ENCODE results near the gene RAB33A.

RAB33A gene

DNA sequence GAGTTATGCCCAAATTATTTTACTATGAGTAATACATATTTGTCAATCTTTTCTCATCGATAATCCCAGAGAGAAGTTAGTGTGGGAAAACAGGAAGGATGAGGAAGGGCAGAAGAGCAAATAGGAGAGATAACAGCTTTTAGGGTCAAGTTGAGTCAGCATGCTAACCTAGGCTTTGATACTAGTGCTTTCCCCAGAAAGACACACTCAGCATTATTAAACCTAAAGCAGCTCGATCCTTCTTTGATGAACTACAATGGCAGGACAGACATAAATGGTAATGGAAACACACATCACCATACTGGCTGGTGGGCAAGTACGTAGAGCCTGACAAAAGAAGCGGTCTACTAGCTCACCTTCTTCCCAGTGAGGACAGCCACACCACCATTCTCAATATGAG is 26.6 kb upstream of the RAB33A start:
- Histone ChIP-seq H3K4me2 (no peak overlapping the region), H3K27ac (no peak overlapping the region), H3K27me3 (peaks cover 52 to 100% (median 98%) of the 10 kb centered on the region in 11 experiments), H3K36me3 (peaks cover 40 to 78% (median 64%) of the 10 kb centered on the region in 11 experiments), H3K9ac (no peak overlapping the region), H3K4me1 (peaks cover 0 to 9% (median 0%) of the 10 kb centered on the region in 10 experiments; a peak in 3 of 20 replicates), H4K20me1 (peaks cover 0 to 20% (median 0%) of the 10 kb centered on the region in 11 experiments; a peak in 6 of 22 replicates), H3K4me3 (no peak overlapping the region), H3K9me3 (replicated peaks in 1 of 11) (no peaks in the 10 kb centered on the region)
- no peak for TF ChIP-seq Cebpa-rat (IDR thresholded peaks at IDR 0.05)

DNA sequence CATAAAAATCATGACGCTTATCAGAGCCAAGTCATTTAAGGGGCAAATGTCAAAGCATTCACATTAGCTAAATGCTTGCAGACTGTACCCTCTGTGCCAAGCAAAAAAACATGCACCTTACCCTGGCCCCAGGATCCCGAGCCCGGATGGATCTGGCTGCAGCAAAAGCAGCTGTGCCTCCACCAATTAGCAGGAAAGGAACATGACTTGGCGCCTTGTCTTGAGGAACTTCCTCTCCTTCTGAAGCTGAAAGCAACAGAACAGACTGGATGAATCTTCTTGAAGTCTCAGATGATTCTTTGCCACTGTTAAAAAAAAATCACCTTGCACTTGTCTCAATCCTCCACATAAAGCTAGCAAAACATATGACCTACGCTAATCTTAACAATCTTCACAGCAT is 24.1 kb upstream of the RAB33A start:
- H3K36me3 ChIP-seq: peaks cover 30 to 60% (median 52%) of the 10 kb centered on the region in 11 experiments
- H4K20me1 ChIP-seq: peaks cover 0 to 19% (median 0%) of the 10 kb centered on the region in 11 experiments; a peak in 6 of 22 replicates
- H3K27ac ChIP-seq: no peak overlapping the region
- no peak overlapping the region for H3K9ac ChIP-seq
- H3K9me3 ChIP-seq (replicated peaks in 1 of 11): no peaks in the 10 kb centered on the region
- H3K27me3 ChIP-seq: peaks cover 54 to 97% (median 91%) of the 10 kb centered on the region in 11 experiments
- H3K4me3 ChIP-seq: no peak overlapping the region
- H3K4me2 ChIP-seq: no peak overlapping the region
- TF ChIP-seq Cebpa-rat (IDR thresholded peaks at IDR 0.05): no peak
- H3K4me1 ChIP-seq: peaks cover 0 to 9% (median 0%) of the 10 kb centered on the region in 10 experiments; a peak in 3 of 20 replicates

- Histone ChIP-seq H4K20me1 (peaks cover 0 to 29% (median 0%) of the 10 kb centered on the region in 11 experiments; a peak in 9 of 22 replicates), H3K27ac (no peak overlapping the region), H3K4me3 (no peak overlapping the region), H3K27me3 (peaks cover 83 to 100% (median 95%) of the 10 kb centered on the region in 11 experiments), H3K4me1 (no peaks in the 10 kb centered on the region), H3K9ac (no peak overlapping the region), H3K36me3 (peaks cover 0 to 14% (median 4%) of the 10 kb centered on the region in 11 experiments; a peak in 6 of 22 replicates), H3K4me2 (no peak overlapping the region), H3K9me3 (replicated peaks in 1 of 11) (no peaks in the 10 kb centered on the region)
- TF ChIP-seq Cebpa-rat (IDR thresholded peaks at IDR 0.05): no peak
These were observed 16.2 kb upstream of the RAB33A start for GRCh38 chrX:130155564-130155963.

- H4K20me1 ChIP-seq: peaks cover 0 to 44% (median 7%) of the 10 kb centered on the region in 11 experiments; a peak in 10 of 22 replicates
- H3K27me3 ChIP-seq: peaks cover 89 to 100% (median 99%) of the 10 kb centered on the region in 11 experiments
- H3K4me3 ChIP-seq: no peak overlapping the region
- no peak overlapping the region for H3K27ac ChIP-seq
- H3K9me3 ChIP-seq (replicated peaks in 1 of 11): no peaks in the 10 kb centered on the region
- no peak overlapping the region for H3K9ac ChIP-seq
- no peak overlapping the region for H3K4me2 ChIP-seq
- peaks cover 0 to 19% (median 0%) of the 10 kb centered on the region in 10 experiments; a peak in 4 of 20 replicates for H3K4me1 ChIP-seq
- no peak for TF ChIP-seq Cebpa-rat (IDR thresholded peaks at IDR 0.05)
- peaks cover 0 to 14% (median 4%) of the 10 kb centered on the region in 11 experiments; a peak in 6 of 22 replicates for H3K36me3 ChIP-seq
These were observed 13.5 kb upstream of the RAB33A start for GRCh38 chrX:130158311-130158710.

DNA sequence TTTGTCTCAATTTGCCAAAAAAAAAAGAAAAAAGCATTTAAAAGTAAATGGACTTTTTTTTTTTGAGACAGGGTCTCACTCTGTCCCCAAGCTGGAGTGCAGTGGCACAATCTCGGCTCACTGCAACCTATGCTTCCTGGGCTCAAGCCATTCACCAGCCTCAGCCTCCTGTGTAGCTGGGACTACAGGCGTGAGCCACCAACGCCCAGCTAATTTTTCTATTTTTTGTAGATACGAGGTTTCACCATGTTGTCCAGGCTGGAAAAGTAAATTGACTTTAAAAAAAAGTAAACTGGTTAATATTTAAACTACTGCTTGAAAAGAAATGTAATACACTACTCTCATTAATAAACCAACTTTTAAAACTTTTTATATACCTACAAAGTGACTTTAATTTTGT is 12.0 kb upstream of the RAB33A start:
- peaks cover 0 to 46% (median 7%) of the 10 kb centered on the region in 11 experiments; a peak in 9 of 22 replicates for H4K20me1 ChIP-seq
- TF ChIP-seq Cebpa-rat (IDR thresholded peaks at IDR 0.05): no peak
- H3K27me3 ChIP-seq: peaks cover 75 to 100% (median 95%) of the 10 kb centered on the region in 11 experiments
- H3K36me3 ChIP-seq: peaks cover 0 to 13% (median 4%) of the 10 kb centered on the region in 11 experiments; a peak in 3 of 22 replicates
- H3K4me3 ChIP-seq: no peak overlapping the region
- H3K4me2 ChIP-seq: no peak overlapping the region
- H3K9ac ChIP-seq: no peak overlapping the region
- no peak overlapping the region for H3K27ac ChIP-seq
- H3K9me3 ChIP-seq (replicated peaks in 1 of 11): no peaks in the 10 kb centered on the region
- peaks cover 5 to 30% (median 8%) of the 10 kb centered on the region in 10 experiments; a peak in 15 of 20 replicates for H3K4me1 ChIP-seq

DNA sequence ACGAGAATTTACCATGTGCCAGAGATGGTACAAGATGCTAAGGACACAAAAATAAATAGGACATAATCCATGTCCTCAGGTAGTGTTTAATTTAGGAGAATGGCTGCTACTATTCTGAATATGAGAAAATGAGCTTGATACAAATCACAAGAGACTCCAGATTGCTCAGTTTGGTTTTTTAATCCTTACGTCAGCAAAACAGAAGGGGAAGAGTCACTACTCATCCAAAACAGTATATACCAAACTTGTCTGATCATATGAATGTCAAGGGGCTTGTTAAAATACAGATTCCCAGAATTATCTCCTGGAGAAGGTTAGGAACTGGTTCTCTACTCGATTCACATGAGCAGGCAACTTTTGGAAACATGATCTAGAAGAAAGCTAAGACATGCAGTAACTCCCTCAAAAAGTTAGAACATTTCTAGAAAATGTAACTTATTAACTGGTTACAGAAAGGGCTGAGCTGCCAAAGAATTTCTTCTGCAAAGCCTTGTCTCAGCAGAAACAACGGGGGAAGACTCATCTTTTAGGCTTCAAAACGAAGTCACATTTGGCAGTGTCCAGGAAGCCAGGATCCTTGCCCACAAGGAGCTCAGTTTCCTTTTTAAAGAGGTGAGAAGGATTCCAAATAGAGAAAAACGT is 9.5 kb upstream of the RAB33A start:
- Histone ChIP-seq H3K9ac (peak overlapping the region in 1 of 11 experiments; percentile 48; a peak in 2 of 22 replicates), H3K27me3 (peaks cover 60 to 95% (median 84%) of the 10 kb centered on the region in 11 experiments), H4K20me1 (peaks cover 0 to 31% (median 7%) of the 10 kb centered on the region in 11 experiments; a peak in 9 of 22 replicates), H3K4me3 (no peak overlapping the region), H3K4me2 (peak overlapping the region in 2 of 11 experiments; percentile 64 to 65; a peak in 3 of 22 replicates), H3K27ac (no peak overlapping the region; a peak in 1 of 22 replicates), H3K9me3 (replicated peaks in 1 of 11) (no peaks in the 10 kb centered on the region), H3K36me3 (no peaks in the 10 kb centered on the region), H3K4me1 (peaks cover 11 to 37% (median 15%) of the 10 kb centered on the region in 10 experiments)
- TF ChIP-seq Cebpa-rat (IDR thresholded peaks at IDR 0.05): no peak

DNA sequence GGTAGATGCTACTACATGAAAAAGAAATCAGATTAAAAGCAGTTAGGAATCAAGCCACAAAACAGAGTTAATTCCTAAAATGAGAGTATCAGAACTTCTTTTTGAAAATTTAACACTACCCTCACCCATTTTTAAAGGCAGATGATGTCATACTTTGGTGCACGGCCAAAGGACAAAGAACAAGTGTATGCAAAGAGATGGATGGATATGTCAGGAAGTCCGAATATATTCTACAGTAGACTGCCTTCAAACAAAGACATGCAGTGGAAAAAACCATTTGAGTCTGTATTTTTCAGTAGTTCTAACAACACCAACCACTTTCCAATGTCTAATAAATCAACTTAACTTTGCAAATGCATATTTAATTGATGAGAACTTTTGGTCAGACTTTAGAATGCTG is 8.4 kb upstream of the RAB33A start:
- H3K4me2 ChIP-seq: peak overlapping the region in 4 of 11 experiments; percentile 55 to 75 (median 64); a peak in 4 of 22 replicates
- no peak for TF ChIP-seq Cebpa-rat (IDR thresholded peaks at IDR 0.05)
- no peak overlapping the region for H3K27ac ChIP-seq
- H3K9ac ChIP-seq: no peak overlapping the region
- peaks cover 0 to 22% (median 2%) of the 10 kb centered on the region in 11 experiments; a peak in 7 of 22 replicates for H4K20me1 ChIP-seq
- H3K9me3 ChIP-seq (replicated peaks in 1 of 11): no peaks in the 10 kb centered on the region
- no peak overlapping the region for H3K4me3 ChIP-seq
- peaks cover 11 to 41% (median 16%) of the 10 kb centered on the region in 10 experiments for H3K4me1 ChIP-seq
- H3K36me3 ChIP-seq: no peaks in the 10 kb centered on the region
- H3K27me3 ChIP-seq: peaks cover 54 to 95% (median 82%) of the 10 kb centered on the region in 11 experiments

- Histone ChIP-seq H3K4me2 (peak overlapping the region; percentile 55 to 78 (median 74)), H3K4me3 (peak overlapping the region; percentile 61 to 77 (median 73)), H3K4me1 (peaks cover 11 to 41% (median 16%) of the 10 kb centered on the region in 10 experiments), H3K9ac (peak overlapping the region; percentile 72 to 84 (median 81)), H3K27ac (peak overlapping the region; percentile 64 to 85 (median 76); a peak in 21 of 22 replicates), H3K27me3 (peaks cover 48 to 93% (median 77%) of the 10 kb centered on the region in 11 experiments), H3K9me3 (replicated peaks in 1 of 11) (0 out of 22 replicates have a peak, but pooled peaks cover 0 to under 1% (median 0%) of the 10 kb centered on the region in 11 experiments), H4K20me1 (peaks cover 0 to 17% (median 0%) of the 10 kb centered on the region in 11 experiments; a peak in 5 of 22 replicates), H3K36me3 (no peaks in the 10 kb centered on the region)
- TF ChIP-seq Cebpa-rat (IDR thresholded peaks at IDR 0.05): no peak
These were observed 6.5 kb upstream of the RAB33A start for GRCh38 chrX:130165181-130165702.

Measured in BLaER1 treated with 17β-estradiol and CSF1 and Interleukin-3, amounts not matched to agents 10 nM and 100 nM (cell line).